Left lobe of liver (tissue), 2 donors: ENCODE data around the gene RING1. TPM values are rescaled to one million over a fixed set of nuclear protein-coding genes. Genes with fewer than 3 reads are reported as not detected.

Source experiments
- ATAC-seq: fragments of 200-7000 bp; cut with Tn5 transposase; one replicate; pipeline ENCODE4 v1.9.1; 2020; ENCODE audit warnings: mild to moderate bottlenecking, moderate library complexity
- DNase-seq: peaks from one replicate; pipeline ENCODE4 v3.0.0-alpha.2; 2020; ENCODE audit warnings: low spot score
- total RNA-seq: library from RNA; stranded (reverse); gene quantifications from one replicate; pipeline ENCODE4 v1.2.1, GENCODE V29; 2021
- donor health status: DM: no; HTN: no; CAD: no; lungs with moderate emphysema.
- donor health status: DM: no; HTN: yes; CAD: no.

RING1 gene
- total RNA-seq, 1 donor from 2014 or later = 19.2 TPM

- ATAC-seq (no peak), DNase-seq (no peak)
Observed at GRCh38 chr6:33237741-33238140, 29.4 kb downstream of the RING1 start.

- no peak for ATAC-seq
Observed at GRCh38 chr6:33241968-33242367, 33.7 kb downstream of the RING1 start.

GRCh38 chr6:33243476-33243875 is 35.2 kb downstream of the RING1 start:
- ATAC-seq (no peak), DNase-seq (no peak)

More at GRCh38 chr6:33241968-33242367, 33.7 kb downstream of the RING1 start:
- DNase-seq = no peak

GRCh38 chr6:33247977-33248642 is 39.8 kb downstream of the RING1 start:
- DNase-seq = peak; percentile 88
- peak; percentile 79 for ATAC-seq

- peak; percentile 7 for ATAC-seq
- DNase-seq = no peak
Observed at GRCh38 chr6:33248643-33248931, 40.3 kb downstream of the RING1 start.

GRCh38 chr6:33248932-33249731 is 40.8 kb downstream of the RING1 start:
- ATAC-seq (peak; percentile 91), DNase-seq (peak; percentile 99)

- no peak for DNase-seq
- no peak for ATAC-seq
Observed at GRCh38 chr6:33249732-33250630, 41.7 kb downstream of the RING1 start.

GRCh38 chr6:33250731-33251130 is 42.4 kb downstream of the RING1 start:
- ATAC-seq = no peak
- no peak for DNase-seq

GRCh38 chr6:33251395-33252012 is 43.2 kb downstream of the RING1 start:
- ATAC-seq = no peak
- DNase-seq = no peak

GRCh38 chr6:33252759-33253158 is 44.5 kb downstream of the RING1 start:
- ATAC-seq (no peak), DNase-seq (no peak)

- no peak for DNase-seq
- no peak for ATAC-seq
Observed at GRCh38 chr6:33254591-33254990, 46.3 kb downstream of the RING1 start.

- ATAC-seq (no peak), DNase-seq (no peak)
Observed at GRCh38 chr6:33259032-33259431, 50.7 kb downstream of the RING1 start.

Other genes starting within 250 kb of the RING1 start
- gene BRD2, start 239.9 kb upstream of the RING1 start, total RNA-seq = 76.2 TPM
- gene HLA-DOA, start 198.9 kb upstream of the RING1 start, total RNA-seq = 0.70 TPM
- gene HLA-DPA1, start 134.9 kb upstream of the RING1 start, total RNA-seq = 10.8 TPM
- 11.3 TPM for gene HLA-DPB1, start 132.5 kb upstream of the RING1 start, total RNA-seq
- gene COL11A2, start 16.0 kb upstream of the RING1 start, total RNA-seq = 0.55 TPM
- 23.3 TPM for gene RXRB, start 7.8 kb upstream of the RING1 start, total RNA-seq
- gene SLC39A7, start 7.6 kb upstream of the RING1 start, total RNA-seq = 74.8 TPM
- gene HSD17B8, start 3.8 kb upstream of the RING1 start, total RNA-seq = 40.3 TPM
- gene VPS52, start 63.4 kb downstream of the RING1 start, total RNA-seq = 30.2 TPM
- 555 TPM for gene RPS18, start 63.6 kb downstream of the RING1 start, total RNA-seq
- gene B3GALT4, start 68.6 kb downstream of the RING1 start, total RNA-seq = 1.2 TPM
- 17.8 TPM for gene WDR46, start 80.7 kb downstream of the RING1 start, total RNA-seq
- gene PFDN6, start 81.1 kb downstream of the RING1 start, total RNA-seq = 19.2 TPM
- gene RGL2, start 90.4 kb downstream of the RING1 start, total RNA-seq = 19.7 TPM
- 107 TPM for gene TAPBP, start 105.6 kb downstream of the RING1 start, total RNA-seq
- 7.7 TPM for gene ZBTB22, start 109.2 kb downstream of the RING1 start, total RNA-seq
- 14.1 TPM for gene DAXX, start 114.5 kb downstream of the RING1 start, total RNA-seq
- gene KIFC1, start 183.3 kb downstream of the RING1 start, total RNA-seq = 0.38 TPM
- gene PHF1, start 202.5 kb downstream of the RING1 start, total RNA-seq = 20.7 TPM
- gene CUTA, start 209.6 kb downstream of the RING1 start, total RNA-seq = 104 TPM
- 2.5 TPM for gene SYNGAP1, start 211.6 kb downstream of the RING1 start, total RNA-seq
- 2.9 TPM for gene ZBTB9, start 246.1 kb downstream of the RING1 start, total RNA-seq